Calu3 (cell line): ENCODE measurements around the gene DLX5. TPM values are rescaled to one million over a fixed set of nuclear protein-coding genes. Genes with fewer than 3 reads are reported as not detected.

Experiments
- BruUV-seq: library from RNA; stranded (reverse); fragments of 400-500 nt; replicated peaks from 2 replicates; lab custom pipeline; 2021; lab: Mats Ljungman, UMichigan
- CTCF ChIA-PET: fragments of 300-600 bp; sonication (Branson Sonifier 250); formaldehyde crosslinking; loops from one replicate; lab custom pipeline; 2022; ENCODE audit warnings: antibody characterized with exemption; lab: Charles Lee
- DNase-seq: peaks from one replicate; pipeline ENCODE4 v3.0.0; 2022
- H3K27ac Mint-ChIP-seq: one replicate; pipeline ENCODE4 v1.8.0; 2022; ENCODE audit warnings: mixed read lengths; ENCODE audit not compliant: unreplicated experiment
- H3K27me3 Mint-ChIP-seq: one replicate; pipeline ENCODE4 v1.8.0; 2022; ENCODE audit warnings: mixed read lengths; ENCODE audit not compliant: unreplicated experiment
- H3K36me3 Mint-ChIP-seq: one replicate; pipeline ENCODE4 v1.8.0; 2022; ENCODE audit warnings: mild to moderate bottlenecking, moderate library complexity, mixed read lengths; ENCODE audit not compliant: insufficient read depth, unreplicated experiment
- H3K4me1 Mint-ChIP-seq: one replicate; pipeline ENCODE4 v1.8.0; 2022; ENCODE audit warnings: mild to moderate bottlenecking, low read depth, mixed read lengths; ENCODE audit not compliant: unreplicated experiment
- H3K4me3 Mint-ChIP-seq: one replicate; pipeline ENCODE4 v1.8.0; 2022; ENCODE audit warnings: mild to moderate bottlenecking, low read depth, moderate library complexity, mixed read lengths; ENCODE audit not compliant: unreplicated experiment
- H3K9me3 Mint-ChIP-seq: one replicate; pipeline ENCODE4 v1.8.0; 2022; ENCODE audit warnings: low read depth, mixed read lengths; ENCODE audit not compliant: unreplicated experiment
- intact Hi-C: fragments of 100-400 bp; cut with micrococcal nuclease; formaldehyde crosslinking; loops from one replicate; pipeline ENCODE4 v1.10.0; 2022; ENCODE audit not compliant: unreplicated experiment
- total RNA-seq: library from RNA; stranded (reverse); gene quantifications from 2 replicates; pipeline ENCODE4 v1.2.3, GENCODE V29; 2022
- TF ChIP-seq, protein P1 (sequence below): fragments of 200-600 bp; IDR thresholded peaks from one replicate; pipeline ENCODE4 v1.8.0; 2022; ENCODE audit warnings: antibody characterized with exemption; ENCODE audit not compliant: unreplicated experiment

Gene DLX5
- total RNA-seq, 1 experiment from 2014 or later, result not detected

DNA sequence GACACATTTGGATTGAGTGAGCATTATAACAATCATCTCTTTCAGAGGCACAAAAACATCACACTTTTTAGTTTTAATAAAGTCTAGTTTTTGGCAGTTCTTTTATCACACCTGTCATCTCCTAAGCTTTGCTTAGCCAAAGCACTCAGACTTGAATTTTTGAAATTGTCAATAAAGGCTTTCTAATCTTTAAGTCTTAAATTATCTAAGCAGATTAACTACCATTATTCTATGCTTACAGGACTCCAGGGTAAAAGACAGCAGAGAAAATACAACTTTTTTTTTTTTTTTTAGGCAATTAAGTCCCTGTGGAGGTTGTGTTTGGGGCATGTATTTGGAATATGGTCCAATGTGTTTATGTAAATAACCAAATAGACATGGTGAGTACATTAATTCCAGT lies 36.9 kb downstream of the DLX5 start:
- no peak overlapping the region for H3K4me3 Mint-ChIP-seq
- CTCF ChIA-PET, result no interaction called here
- TF ChIP-seq, protein P1, sequence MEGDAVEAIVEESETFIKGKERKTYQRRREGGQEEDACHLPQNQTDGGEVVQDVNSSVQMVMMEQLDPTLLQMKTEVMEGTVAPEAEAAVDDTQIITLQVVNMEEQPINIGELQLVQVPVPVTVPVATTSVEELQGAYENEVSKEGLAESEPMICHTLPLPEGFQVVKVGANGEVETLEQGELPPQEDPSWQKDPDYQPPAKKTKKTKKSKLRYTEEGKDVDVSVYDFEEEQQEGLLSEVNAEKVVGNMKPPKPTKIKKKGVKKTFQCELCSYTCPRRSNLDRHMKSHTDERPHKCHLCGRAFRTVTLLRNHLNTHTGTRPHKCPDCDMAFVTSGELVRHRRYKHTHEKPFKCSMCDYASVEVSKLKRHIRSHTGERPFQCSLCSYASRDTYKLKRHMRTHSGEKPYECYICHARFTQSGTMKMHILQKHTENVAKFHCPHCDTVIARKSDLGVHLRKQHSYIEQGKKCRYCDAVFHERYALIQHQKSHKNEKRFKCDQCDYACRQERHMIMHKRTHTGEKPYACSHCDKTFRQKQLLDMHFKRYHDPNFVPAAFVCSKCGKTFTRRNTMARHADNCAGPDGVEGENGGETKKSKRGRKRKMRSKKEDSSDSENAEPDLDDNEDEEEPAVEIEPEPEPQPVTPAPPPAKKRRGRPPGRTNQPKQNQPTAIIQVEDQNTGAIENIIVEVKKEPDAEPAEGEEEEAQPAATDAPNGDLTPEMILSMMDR, result no peak
- no peak overlapping the region for H3K27ac Mint-ChIP-seq
- no peak for DNase-seq
- H3K9me3 Mint-ChIP-seq, result no peaks in the 10 kb centered on the region
- BruUV-seq, result no TSS peak
- intact Hi-C loops, result no loop called here
- no peaks in the 10 kb centered on the region for H3K27me3 Mint-ChIP-seq
- no peaks in the 10 kb centered on the region for H3K36me3 Mint-ChIP-seq
- no peaks in the 10 kb centered on the region for H3K4me1 Mint-ChIP-seq

DNA sequence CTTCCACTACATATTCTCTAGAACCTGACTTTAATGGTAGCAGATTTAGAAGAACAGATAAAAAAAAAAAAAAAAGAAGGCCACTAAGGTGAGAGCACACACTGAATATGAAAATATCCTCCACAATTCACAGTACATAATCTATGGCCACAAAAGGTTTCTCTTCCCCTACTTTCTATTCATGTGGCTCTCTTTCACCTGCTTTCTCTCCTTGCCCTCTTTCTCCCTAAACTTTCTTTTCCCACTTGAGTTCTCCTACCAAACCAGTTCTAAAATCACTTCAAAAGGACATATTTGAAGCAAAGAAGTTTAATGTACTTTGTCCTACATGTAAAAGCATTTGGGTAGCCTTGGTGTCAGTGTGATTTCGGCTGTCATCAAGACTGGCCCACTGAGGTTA lies 37.7 kb downstream of the DLX5 start:
- Mint-ChIP-seq H3K27ac (no peak overlapping the region), H3K36me3 (no peaks in the 10 kb centered on the region), H3K9me3 (no peaks in the 10 kb centered on the region), H3K4me1 (no peaks in the 10 kb centered on the region), H3K27me3 (no peaks in the 10 kb centered on the region), H3K4me3 (no peak overlapping the region)
- no peak for DNase-seq
- intact Hi-C loops, result no loop called here
- CTCF ChIA-PET, result interaction anchor here (0.7 kb wide), 1 partner anchor 637 kb away, joined by 6 read pairs; no protein-coding TSS in a partner anchor
- TF ChIP-seq, protein P1, result no peak
- no TSS peak for BruUV-seq

DNA sequence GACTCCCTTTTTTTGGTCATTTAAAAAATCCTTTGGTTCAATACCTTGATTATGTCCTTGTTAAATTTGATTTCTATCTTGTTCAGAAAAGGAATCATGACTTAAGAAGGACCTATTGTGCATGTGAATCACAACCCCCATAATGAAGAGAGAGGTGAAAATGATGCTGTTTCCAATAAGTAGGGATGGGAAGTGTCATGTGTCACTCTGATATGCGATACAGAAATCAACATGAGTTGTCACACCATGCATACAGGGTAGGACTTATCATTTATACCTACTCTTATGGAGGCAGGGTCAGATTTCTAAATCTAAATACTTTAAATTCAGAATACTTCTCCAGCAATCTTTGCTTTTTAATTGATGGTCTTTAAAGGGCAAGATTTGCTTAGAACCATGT lies 38.6 kb downstream of the DLX5 start:
- Mint-ChIP-seq H3K27ac (no peak overlapping the region), H3K27me3 (no peaks in the 10 kb centered on the region), H3K4me1 (no peaks in the 10 kb centered on the region), H3K36me3 (no peaks in the 10 kb centered on the region), H3K9me3 (no peaks in the 10 kb centered on the region), H3K4me3 (no peak overlapping the region)
- intact Hi-C loops, result no loop called here
- DNase-seq, result no peak
- TF ChIP-seq, protein P1, result no peak
- no TSS peak for BruUV-seq
- CTCF ChIA-PET, result no interaction called here

DNA sequence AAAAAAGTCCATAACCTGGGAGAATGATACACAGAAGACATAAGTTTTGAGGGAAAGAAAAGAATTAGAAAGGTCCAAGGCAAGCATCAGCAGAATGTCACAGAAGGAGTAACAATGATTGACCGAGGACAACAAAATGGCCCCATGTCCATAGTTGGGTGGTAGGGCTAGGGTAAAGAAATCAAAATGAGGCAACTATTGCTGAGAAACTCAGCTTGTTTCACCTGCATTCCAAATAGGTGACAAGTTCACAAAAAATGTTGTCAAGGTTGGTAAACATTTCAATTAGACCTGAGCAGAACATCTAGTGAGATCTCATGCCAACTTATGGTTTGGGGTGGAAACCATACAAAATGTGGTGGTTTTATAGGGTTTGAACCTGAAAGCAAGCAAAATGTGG lies 42.0 kb downstream of the DLX5 start:
- CTCF ChIA-PET, result interaction anchor here (1.0 kb wide), 1 partner anchor 9 kb away, joined by 11 read pairs; no protein-coding TSS in a partner anchor
- no peak for DNase-seq
- Mint-ChIP-seq H3K27me3 (no peaks in the 10 kb centered on the region), H3K4me3 (no peak overlapping the region), H3K36me3 (no peaks in the 10 kb centered on the region), H3K27ac (no peak overlapping the region), H3K4me1 (no peaks in the 10 kb centered on the region), H3K9me3 (no peaks in the 10 kb centered on the region)
- BruUV-seq, result no TSS peak
- TF ChIP-seq, protein P1, result no peak
- intact Hi-C loops, result no loop called here
